G401 (cell line): ENCODE results near the gene TMEM203. TPM values are rescaled to one million over a fixed set of nuclear protein-coding genes. Genes with fewer than 3 reads are reported as not detected.

Source experiments
- DNase-seq: peaks from one replicate; pipeline ENCODE4 v3.0.0-alpha.2; 2015; ENCODE audit warnings: low spot score
- in situ Hi-C: cut with HindIII; loops from 2 replicates; pipeline ENCODE4 v1.10.0; 2016; ENCODE audit warnings: low sequenced_read_pairs, mixed read lengths
- total RNA-seq: library from RNA; depleted of rRNA; stranded (reverse); fragments of >200 nt; shearing (Covaris generic); gene quantifications from 2 replicates; pipeline ENCODE4 v1.2.3, GENCODE V29; 2014

Gene TMEM203
- total RNA-seq, 1 experiment from 2014 or later = 45.7 TPM

DNA sequence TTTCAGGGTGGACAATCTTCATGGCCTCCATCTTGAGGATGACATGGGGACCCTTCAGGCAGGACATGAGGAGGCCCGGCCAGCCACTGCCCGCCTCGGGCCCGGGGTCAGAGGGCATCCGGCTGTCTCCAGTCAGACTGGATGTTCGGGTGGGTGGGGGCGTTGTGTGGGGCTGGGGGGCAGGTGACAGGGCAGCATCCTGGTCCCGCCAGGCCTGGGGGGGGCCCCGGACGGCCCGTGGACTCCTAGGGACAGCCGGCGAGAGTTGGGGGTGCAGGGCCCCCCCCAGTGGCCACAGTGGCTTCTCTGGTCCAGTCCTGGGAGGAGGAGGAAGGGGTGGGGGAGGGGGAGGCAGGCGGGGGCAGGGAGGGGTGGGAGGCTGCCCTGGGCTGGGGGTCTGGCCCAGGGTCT is 15.7 kb upstream of the TMEM203 start:
- DNase-seq = no peak
- in situ Hi-C loops = no loop called here

DNA sequence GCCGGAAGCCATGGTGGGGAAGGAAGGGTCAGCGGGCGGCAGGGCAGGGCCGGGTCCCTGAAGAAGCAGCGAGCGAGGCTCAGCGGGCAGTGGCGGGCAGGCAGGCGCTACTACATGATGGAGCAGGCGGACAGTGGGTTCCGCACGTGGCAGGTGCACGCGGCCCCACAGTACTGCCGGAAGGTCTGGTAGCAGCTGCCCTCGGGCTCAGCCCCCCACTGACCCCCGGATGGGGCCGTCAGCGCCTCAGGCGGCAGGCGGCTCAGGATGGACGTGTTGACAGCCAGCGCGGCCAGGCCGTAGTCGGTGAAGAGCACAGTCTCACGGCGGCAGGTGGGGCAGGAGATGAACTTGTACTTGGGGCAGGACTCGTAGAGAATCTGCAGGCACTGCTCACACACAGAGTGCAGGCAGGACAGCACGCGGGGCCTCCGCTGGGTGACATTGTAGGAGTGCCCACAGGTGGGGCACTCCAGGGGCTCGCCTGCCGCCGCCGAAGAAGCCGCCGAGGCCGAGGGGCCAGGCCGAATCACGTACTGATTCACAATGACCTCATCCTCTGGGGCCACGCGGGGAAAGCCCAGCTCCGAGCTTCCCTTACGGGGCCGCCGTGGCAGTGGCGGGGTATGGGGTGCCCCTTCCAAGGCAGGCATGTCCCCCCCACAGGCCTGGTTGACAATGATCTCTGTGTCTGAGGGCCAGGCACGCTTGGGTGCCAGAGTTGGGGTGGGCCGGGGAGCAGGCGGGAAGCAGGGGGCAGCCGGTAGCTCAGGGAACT is 15.1 kb upstream of the TMEM203 start:
- in situ Hi-C loops = no loop called here
- DNase-seq = no peak

DNA sequence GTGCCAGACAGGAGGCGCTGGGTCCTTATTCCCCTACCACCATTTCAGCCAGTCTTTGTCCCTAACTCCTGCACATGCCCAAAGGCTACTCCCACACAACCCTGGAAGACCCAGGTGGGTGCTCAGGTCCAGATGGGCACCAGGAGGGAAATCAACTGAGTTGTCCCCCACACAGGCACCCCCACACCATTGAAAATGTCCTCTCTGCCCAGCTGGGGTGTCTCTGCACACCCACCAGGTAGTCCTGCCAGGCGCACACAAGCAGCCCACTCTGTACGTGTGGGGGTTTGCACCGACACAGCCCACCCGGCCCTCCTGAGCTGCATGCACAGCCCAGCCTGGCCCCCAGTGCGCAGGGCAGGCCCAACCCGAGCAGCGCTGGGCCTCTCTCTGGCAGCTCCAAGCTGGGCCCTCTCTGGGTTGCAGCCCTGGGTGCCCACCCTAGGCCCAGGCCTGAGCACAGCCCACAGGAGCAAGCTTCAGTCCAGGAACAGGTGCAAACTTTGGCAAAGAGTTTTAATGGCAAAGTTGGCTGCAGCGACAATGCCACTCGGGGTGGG is 14.4 kb upstream of the TMEM203 start:
- in situ Hi-C loops = no loop called here
- DNase-seq = no peak

DNA sequence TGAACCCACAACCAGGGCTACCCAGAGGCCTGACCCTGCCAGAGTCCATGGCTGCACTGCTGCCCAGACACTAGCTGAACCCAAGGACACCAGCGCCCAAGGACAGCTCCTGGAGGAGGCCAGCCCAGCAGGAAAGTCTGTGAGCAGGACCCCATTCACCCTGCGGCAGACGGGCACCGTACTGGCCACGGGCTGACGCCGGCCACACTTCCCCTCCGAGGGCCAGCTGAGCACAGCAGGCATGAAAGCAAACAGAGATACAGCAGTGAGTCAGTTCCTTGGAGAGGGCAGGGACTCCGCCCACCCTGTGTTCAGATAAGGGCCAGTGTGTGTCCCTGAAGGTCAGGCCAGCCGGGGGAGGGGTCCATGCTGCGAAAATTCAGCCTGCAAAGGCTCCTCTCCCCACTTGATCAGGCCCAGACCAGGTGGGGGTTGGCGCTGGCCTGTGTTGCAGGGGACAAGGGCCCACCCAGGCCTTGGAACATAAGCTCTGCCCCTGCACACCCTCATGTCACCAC is 13.4 kb upstream of the TMEM203 start:
- in situ Hi-C loops = no loop called here
- no peak for DNase-seq

DNA sequence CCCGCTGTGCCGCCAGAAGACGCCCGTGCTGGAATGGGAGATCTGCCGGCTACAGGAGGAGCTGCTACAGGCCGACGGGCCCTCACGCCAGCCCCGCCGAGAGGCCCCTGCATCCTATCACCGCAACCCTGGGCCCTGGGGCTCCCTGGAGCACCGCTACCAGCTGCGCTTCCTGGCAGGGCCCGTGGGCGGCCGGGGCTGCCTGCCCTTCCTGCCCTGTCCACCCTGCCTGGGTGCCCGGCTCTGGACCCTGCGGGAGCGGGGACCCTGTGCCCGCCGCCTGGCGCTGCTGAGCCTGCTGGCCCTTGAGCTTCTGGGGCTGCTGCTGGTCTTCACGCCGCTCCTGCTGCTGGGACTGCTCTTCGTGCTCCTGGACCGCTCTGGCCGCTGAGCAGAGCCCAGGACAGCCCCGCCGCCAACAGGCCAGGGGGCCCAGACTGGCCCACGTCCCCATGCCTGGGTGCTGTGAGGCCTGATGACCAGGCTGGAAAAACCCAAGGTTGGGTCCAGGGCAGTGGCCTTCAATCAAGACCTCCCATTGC is 12.8 kb upstream of the TMEM203 start:
- DNase-seq = no peak
- in situ Hi-C loops = no loop called here

DNA sequence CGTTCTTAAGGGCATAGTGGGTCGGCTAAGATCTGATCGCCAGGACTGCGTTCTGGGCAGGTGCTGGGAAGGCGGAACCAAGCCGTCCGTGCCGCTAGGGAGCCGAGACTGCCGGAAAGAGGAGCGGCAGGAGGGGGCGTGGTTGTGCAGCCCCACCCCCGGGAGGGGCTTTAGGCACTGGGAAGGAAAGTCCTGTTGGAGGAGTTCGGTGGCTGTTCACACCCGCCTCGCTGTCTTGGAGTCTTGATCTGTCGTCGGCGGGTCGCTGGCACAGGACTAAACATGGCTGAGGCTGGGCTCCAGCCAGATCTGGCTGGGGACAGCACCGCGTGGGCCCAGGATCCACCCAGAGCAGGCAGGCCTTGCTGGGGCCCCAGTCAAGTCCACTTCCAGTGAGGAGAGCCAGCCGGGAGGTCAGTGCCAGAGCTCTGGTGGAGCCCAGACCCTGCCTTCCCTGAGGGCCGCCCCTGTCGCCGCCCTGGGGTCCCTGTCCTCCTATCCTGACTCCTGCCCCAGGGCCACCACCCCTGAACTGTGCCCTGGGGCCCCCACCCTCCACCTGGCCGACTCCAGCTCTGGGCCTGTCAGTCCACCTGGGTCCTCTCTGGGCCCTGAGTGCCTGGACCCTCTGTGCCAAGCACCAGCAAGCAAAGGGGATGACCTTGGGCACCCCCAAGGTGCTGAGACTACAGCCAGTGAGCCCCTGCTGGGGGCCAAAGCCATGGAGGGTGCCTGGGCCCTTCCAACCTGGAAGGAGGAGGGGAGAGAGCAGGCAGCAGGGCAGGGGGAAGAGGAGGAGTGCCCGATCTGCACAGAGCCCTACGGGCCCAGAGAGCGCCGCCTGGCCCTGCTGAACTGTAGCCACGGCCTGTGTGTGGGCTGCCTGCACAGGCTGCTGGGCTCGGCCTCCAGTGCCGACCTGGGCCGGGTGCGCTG is 12.1 kb upstream of the TMEM203 start:
- DNase-seq = no peak
- in situ Hi-C loops = no loop called here

DNA sequence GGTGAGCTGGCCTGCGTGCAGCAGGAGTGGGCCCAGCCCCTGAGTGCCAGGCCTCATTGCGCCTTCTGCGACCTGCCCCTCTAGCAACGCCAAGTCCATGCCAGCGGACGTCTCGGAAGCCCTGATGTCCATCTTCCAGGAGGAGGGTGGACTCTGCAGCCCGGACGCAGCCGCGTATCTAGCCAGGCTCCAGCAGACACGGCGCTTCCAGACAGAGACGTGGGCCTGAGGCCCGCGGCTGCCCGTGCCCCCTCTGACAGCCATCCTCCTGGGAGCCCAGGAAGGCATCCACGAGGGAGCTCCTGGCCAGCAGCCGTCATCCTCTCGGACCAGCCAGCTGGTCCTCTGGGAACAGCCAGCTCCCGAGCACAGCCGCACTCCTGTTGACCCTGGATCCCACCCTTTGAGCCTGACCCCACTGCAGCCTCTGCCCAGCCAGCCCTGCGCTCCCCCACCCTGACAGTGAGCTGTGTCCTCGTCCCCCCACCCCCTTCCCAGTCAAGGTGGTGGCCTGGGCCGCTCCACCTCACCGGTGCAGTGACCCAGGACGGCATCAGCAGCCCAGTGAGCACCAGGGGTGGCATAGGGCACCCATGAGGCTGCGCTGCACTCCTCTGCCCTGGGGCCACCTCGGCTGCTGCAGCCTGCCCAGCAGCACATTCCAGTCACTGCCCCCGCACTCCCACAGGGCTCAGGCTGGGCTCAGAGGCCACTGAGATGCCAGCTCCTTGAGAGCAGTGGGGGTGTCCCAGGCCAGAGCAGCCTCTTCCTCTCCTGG is 10.9 kb upstream of the TMEM203 start:
- no peak for DNase-seq
- in situ Hi-C loops = no loop called here

DNA sequence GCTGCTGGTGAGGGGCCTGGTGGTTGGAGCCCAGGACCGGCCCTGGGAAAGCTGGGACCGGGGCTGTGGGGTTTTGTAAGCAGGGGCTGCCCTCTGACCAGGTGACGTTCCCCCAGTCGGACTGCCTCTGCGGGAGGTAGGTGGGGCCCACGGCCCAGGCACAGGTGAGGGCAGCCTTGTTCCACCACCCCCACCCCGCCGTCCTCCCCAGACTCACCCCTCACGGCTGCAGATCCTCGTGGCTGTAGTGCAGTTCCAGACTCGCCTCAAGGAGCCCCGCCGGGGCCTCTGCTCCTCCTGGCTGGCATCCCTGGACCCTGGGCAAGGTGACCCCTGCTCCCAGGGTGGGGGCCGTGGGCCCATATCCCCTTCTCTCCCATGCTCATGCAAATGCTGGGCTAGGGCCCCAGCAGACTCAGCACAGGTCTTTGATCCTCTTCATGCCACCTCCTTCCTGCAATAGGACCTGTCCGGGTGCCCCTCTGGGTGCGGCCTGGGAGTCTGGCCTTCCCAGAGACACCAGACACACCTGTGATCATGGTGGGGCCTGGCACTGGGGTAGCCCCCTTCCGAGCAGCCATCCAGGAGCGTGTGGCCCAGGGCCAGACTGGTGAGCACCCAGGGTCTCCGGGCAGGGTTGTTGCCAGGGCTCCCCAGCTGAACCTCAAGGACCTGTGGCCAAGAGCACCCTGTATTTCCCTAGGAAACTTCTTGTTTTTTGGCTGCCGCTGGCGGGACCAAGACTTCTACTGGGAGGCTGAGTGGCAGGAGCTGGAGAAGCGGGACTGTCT is 9.9 kb upstream of the TMEM203 start:
- no peak for DNase-seq
- in situ Hi-C loops = no loop called here

DNA sequence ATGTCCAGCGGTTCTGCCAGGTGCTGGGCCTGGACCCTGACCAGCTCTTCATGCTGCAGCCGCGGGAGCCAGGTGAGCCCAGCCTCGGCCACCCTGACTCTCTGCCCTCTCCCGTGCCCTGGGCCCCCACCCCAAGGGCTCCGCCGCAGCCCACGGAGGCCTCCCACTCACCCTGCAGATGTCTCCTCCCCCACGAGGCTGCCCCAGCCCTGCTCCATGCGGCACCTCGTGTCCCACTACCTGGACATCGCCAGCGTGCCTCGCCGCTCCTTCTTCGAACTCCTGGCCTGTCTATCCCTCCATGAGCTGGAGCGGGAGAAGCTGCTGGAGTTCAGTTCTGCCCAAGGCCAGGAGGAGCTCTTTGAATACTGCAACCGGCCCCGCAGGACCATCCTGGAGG is 9.2 kb upstream of the TMEM203 start:
- DNase-seq = no peak
- in situ Hi-C loops = no loop called here

DNA sequence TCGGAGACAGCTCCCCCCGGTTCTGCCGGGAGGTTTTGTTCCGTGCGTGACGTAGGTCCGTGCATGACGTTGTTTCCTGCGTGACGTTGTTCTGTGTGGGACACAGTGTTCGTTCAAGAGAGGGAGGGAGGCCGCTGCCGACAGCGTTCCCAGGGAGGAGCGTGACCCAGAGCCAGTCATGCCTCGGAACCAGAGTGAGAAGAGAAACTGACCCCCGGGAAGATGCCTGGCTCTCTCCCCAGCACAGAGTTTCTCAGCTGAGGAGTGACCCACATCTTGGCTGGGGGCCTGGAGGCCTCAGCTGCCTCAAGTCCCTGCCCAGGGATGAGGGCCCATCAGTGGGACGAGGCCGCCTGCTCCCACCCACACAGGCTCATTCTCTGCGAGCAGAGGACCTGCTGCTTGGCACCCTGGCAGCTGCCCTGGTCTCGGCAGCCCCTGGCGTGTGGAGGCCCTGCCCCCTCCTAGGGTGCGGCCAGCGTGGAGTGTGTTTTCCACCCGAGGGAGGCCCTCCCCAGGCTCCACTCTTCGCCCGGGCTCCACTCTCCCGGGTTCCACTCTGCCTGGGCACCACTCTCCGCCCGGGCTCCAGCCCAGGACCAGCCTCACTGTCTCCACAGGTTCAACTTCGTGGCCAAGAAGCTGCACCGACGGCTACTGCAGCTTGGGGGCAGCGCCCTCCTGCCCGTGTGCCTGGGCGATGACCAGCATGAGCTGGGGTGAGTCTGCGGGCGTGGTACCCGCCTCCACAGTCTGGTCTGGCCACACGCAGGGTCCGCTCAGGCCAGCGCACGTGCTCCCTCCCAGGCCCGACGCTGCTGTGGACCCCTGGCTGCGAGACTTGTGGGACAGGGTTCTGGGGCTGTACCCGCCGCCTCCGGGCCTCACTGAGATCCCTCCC is 8.0 kb upstream of the TMEM203 start:
- no peak for DNase-seq
- in situ Hi-C loops = no loop called here

DNA sequence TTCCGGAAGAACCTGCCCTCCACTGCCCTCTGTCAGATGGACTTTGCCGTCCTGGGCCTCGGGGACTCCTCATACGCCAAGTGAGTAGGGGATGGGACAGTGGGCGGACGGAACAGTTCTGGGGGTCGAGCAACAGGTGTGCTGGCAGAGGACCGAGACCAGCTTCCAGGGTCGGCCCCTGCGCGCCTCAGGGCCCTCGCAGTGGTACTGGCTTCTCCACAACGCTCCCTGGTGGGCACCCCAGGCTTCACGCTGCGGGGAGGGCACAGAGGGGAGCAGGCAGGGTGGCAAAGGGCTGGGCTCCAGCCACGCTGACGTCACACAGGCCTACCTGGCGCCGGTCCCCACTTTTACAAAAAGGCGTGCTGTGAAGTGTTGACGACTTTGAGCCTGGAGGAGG is 7.1 kb upstream of the TMEM203 start:
- in situ Hi-C loops = no loop called here
- no peak for DNase-seq

DNA sequence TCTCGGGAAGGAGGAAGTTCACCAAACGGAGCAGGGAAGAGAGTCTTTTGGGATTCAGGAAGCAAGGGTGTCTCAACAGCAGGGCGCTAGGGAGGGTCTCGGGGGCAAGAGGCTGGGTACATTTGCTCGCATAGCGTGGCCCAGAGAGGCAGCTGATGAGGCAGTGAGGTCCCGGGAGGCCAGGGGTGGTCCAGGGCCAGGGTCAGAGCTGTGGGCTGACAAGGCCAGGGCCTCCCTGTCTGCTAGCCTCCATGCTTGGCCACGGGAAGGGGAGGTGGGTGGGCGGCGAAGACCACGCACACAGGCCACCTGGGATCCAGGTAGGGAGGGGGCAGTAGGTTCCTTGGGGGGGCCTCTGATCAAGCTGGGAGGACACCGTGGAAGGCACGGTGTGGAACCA is 6.1 kb upstream of the TMEM203 start:
- DNase-seq = no peak
- in situ Hi-C loops = no loop called here

DNA sequence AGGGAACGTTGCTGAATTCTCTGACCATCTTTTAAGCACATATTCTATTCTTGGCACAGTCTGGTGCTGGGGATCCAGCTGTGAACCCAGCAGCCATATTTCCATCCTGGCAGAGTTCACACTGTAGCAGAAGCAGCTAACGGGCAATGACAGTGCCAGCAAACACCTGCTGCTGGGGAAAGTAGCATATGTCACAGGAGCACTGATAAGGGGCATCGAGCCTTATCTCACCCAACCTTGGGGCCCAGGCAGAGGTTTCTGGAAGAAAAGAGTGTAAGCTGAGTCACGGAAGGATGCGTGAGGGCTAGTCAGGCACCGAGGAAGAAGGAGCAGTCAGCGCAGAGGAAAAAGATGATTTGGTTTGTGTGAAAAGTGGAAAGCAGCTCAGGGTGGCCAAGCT is 1.2 kb upstream of the TMEM203 start:
- in situ Hi-C loops = no loop called here
- DNase-seq = no peak

DNA sequence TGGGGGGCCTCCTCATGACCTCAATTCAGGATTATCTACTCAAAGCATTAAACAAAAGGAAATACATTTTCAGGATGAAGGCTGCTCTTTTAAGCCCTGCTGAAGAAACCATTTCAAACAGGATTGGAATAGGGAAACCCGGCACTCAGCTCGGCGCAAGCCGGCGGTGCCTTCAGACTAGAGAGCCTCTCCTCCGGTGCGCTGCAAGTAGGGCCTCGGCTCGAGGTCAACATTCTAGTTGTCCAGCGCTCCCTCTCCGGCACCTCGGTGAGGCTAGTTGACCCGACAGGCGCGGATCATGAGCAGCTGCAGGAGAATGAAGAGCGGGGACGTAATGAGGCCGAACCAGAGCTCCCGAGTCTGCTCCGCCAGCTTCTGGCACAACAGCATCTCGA is 720 bp downstream of the TMEM203 start:
- no peak for DNase-seq
- in situ Hi-C loops = no loop called here

DNA sequence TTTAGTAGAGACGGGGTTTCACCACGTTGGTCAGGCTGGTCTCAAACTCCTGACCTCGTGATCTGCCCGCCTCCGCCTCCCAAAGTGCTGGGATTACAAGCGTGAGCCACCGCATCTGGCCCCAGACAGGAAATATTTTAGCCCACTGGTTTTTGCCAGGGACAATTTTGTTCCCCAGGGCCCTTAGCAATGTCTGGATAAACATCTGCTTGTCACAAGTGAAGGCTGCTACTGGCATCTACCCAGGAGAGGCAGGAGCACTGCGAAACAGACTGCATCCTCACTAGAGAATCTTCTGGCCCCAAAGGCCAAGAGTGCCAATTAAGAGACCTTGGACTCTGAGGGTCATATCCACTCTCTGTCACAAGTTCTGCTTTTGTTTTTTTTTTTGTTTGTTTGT is 2.5 kb downstream of the TMEM203 start:
- no peak for DNase-seq
- in situ Hi-C loops = no loop called here

DNA sequence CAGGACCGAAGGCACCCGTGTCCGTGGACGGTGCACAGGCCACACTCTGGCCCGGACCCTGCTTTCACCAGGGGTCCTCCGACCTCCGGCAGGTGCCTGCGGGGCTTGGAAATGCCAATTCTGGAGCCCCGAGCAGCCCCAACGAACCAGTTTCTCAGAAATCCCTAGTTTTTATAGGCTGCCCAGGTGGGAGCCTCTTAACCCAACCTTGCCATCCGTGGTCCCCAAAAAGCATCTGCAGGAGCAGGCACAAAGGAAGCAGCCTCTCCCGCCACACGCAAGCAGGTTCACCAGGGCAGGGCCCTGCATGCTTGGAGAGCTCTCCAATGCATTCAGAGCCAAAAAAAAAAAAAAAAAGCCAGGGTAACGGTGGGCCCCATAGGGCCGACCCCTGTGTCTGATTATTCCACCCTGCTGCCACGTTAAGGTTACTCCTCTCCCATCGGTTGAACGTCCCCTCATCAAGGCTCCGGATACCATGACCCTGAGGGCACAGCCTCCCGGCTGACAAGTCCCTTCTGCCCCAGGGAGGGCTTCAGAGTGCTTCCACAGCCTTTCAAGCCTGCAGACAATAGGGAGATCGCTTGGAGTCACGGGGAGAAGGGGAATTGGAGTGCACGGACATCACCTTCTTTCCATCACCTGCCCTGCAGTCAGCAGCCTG is 4.1 kb downstream of the TMEM203 start:
- in situ Hi-C loops = no loop called here
- no peak for DNase-seq
